Lung (tissue), 12 donors: Measurements from ENCODE around the gene PDLIM4. TPM values are rescaled to one million over a fixed set of nuclear protein-coding genes. Genes with fewer than 3 reads are reported as not detected.

Experiments used
- ATAC-seq: fragments of 200-7000 bp; cut with Tn5 transposase; one replicate; pipeline ENCODE4 v1.9.1; 2020; ENCODE audit warnings: moderate number of reproducible peaks; ENCODE audit not compliant: insufficient read depth, low FRiP score
- DNase-seq, 3 donors: peaks; one replicate each; pipeline ENCODE4 v3.0.0-alpha.2; 2013 to 2017
- H3K27ac ChIP-seq, 2 donors: one replicate each; pipeline ENCODE4 v1.5.1; 2013; ENCODE audit warnings: mild to moderate bottlenecking in 2 of 2, moderate library complexity in 2 of 2, control low read depth in 1 of 2, inconsistent platforms in 1 of 2, low read depth in 1 of 2, low read length in 1 of 2
- H3K27me3 ChIP-seq, 3 donors: one replicate each; pipeline ENCODE4 v1.5.1; 2013; ENCODE audit warnings: low read length in 2 of 3; ENCODE audit not compliant: control insufficient read depth in 3 of 3, insufficient read depth in 3 of 3
- H3K36me3 ChIP-seq, 4 donors: one replicate each; pipeline ENCODE4 v1.5.1; 2013; ENCODE audit warnings: low read length in 4 of 4, mild to moderate bottlenecking in 1 of 4, moderate library complexity in 1 of 4; ENCODE audit not compliant: control insufficient read depth in 4 of 4, insufficient read depth in 4 of 4
- H3K4me1 ChIP-seq, 5 donors: one replicate each; pipeline ENCODE4 v1.5.1; 2013; ENCODE audit warnings: low read length in 5 of 5, mild to moderate bottlenecking in 2 of 5, moderate library complexity in 1 of 5; ENCODE audit not compliant: control insufficient read depth in 5 of 5, insufficient read depth in 5 of 5
- H3K4me3 ChIP-seq: one replicate; pipeline ENCODE4 v1.5.1; 2013; ENCODE audit warnings: mild to moderate bottlenecking, control low read depth, moderate library complexity
- H3K9ac ChIP-seq, 2 donors: one replicate each; pipeline ENCODE4 v1.5.1; 2013; ENCODE audit warnings: low read length in 2 of 2, control low read depth in 1 of 2; ENCODE audit not compliant: insufficient read depth in 1 of 2
- H3K9me3 ChIP-seq, 4 donors: one replicate each; pipeline ENCODE4 v1.5.1; 2013; ENCODE audit warnings: low read length in 3 of 4, mild to moderate bottlenecking in 1 of 4, moderate library complexity in 1 of 4; ENCODE audit not compliant: control insufficient read depth in 4 of 4, insufficient read depth in 3 of 4
- WGBS, 2 donors: extraction: QIAGEN DNeasy Blood & Tissue Kit; methylation state at CpG; one replicate each; pipeline ENCODE4 v1.1.7; 2013; 5-methylcytosine and 5-hydroxymethylcytosine counted together
- polyA plus RNA-seq, 2 donors: library from polyadenylated mRNA; stranded (reverse); fragments of 200-250 nt; gene quantifications; one replicate each; pipeline ENCODE4 v1.2.1, GENCODE V29; 2013
- total RNA-seq, 2 donors: library from RNA; depleted of rRNA in 1 of 2; stranded (reverse); fragments of >200 nt in 1 of 2; gene quantifications; one replicate each; pipeline ENCODE4 v1.2.1, GENCODE V29; 2014 to 2021
- TF ChIP-seq, protein P1 (sequence below): IDR thresholded peaks from 2 replicates; pipeline ENCODE4 v1.5.1; 2012; ENCODE audit warnings: mild to moderate bottlenecking; ENCODE audit errors: control extremely low read depth, extremely low read depth
- donor health status: control.
- donor health status: control.
- donor health status: Bipolar disorder and iron deficiency.
- donor health status: healthy.
- donor health status: DM: yes; HTN: yes; CAD: no.

Gene PDLIM4
- total and polyA plus RNA-seq, 4 donors, result 7.3 to 13.8 (median 9.6) TPM

DNA sequence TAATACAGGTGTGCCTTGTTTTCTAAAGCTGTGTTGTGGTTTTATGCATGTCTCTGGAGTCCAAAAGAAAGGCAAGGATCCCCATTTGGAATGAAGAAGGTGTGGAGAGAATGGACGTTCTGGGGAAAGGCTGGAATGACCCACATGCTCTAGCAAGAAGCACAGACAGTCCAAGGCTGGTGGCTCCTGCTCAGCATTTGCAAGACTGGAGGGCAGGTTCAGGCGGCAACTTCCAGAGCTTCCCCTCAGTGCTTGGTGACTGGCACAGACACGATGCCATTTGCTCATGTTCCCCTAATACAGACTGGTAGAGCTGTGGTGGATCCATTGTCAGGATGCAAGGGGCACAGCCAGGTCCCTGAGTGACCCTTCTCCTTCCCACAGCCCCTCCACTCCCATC is 44.9 kb downstream of the PDLIM4 start:
- peaks cover 0 to 7% (median 0%) of the 10 kb centered on the region in 4 donors for H3K9me3 ChIP-seq
- no peaks in the 10 kb centered on the region for H3K36me3 ChIP-seq
- DNase-seq (no peak), ATAC-seq (no peak)
- H3K4me1 ChIP-seq, result peaks cover 0 to 4% (median 0%) of the 10 kb centered on the region in 5 donors
- WGBS, 2 donors, result 78 to 82% methylated on average over 3 of the region's 3 CpGs
- no peak overlapping the region for H3K4me3 ChIP-seq
- no peaks in the 10 kb centered on the region for H3K27me3 ChIP-seq
- TF ChIP-seq, protein P1, sequence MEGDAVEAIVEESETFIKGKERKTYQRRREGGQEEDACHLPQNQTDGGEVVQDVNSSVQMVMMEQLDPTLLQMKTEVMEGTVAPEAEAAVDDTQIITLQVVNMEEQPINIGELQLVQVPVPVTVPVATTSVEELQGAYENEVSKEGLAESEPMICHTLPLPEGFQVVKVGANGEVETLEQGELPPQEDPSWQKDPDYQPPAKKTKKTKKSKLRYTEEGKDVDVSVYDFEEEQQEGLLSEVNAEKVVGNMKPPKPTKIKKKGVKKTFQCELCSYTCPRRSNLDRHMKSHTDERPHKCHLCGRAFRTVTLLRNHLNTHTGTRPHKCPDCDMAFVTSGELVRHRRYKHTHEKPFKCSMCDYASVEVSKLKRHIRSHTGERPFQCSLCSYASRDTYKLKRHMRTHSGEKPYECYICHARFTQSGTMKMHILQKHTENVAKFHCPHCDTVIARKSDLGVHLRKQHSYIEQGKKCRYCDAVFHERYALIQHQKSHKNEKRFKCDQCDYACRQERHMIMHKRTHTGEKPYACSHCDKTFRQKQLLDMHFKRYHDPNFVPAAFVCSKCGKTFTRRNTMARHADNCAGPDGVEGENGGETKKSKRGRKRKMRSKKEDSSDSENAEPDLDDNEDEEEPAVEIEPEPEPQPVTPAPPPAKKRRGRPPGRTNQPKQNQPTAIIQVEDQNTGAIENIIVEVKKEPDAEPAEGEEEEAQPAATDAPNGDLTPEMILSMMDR, result no peak
- no peak overlapping the region for H3K9ac ChIP-seq
- no peak overlapping the region for H3K27ac ChIP-seq

DNA sequence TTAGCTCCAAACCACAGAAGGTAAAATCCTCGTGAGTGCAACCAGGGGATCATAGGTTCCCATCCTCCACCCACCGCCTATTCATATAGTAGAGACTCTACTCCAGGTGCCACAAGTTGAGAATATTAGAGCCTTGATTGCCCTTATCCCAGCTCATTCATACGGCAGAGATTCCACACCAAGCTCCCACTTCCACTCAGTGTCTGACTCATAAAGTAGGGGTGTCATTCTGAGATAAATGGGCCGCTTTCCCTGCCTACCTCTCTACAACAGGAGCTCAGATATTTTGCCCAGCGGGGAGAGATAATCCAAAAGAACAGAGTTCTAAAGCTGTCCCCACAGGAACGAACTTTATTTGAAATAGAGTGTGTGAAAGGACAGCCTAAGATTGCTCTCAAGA is 46.1 kb downstream of the PDLIM4 start:
- 92 to 95% methylated on average over 6 of the region's 6 CpGs for WGBS, 2 donors
- peaks cover 0 to 4% (median 0%) of the 10 kb centered on the region in 5 donors for H3K4me1 ChIP-seq
- no peaks in the 10 kb centered on the region for H3K36me3 ChIP-seq
- H3K27ac ChIP-seq, result no peak overlapping the region
- no peaks in the 10 kb centered on the region for H3K27me3 ChIP-seq
- H3K9me3 ChIP-seq, result peaks cover 0 to 7% (median 0%) of the 10 kb centered on the region in 4 donors
- H3K9ac ChIP-seq, result no peak overlapping the region
- DNase-seq, result no peak
- TF ChIP-seq, protein P1, result no peak
- no peak for ATAC-seq
- H3K4me3 ChIP-seq, result no peak overlapping the region

DNA sequence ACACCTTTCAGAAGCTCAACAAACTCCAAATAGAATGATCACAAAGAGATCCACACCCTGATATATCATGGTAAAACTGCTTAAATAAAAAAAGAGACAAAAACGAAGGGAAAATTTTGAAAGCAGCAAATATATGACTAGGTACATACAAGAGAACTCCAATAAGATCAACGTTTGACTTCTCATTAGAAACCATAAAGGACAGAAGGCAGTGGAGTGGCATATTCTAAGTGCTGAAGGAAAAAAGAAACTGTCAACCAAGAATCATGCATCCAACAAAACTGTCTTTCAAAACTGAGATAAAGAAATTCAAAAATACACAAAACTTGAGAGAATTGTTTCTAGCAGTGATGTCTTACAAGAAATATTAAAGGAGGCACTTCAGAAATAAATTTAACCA is 47.9 kb downstream of the PDLIM4 start:
- ATAC-seq, result no peak
- Histone ChIP-seq H3K27ac (no peak overlapping the region), H3K4me3 (no peak overlapping the region), H3K27me3 (no peaks in the 10 kb centered on the region), H3K36me3 (no peaks in the 10 kb centered on the region), H3K9ac (no peak overlapping the region), H3K4me1 (peaks cover 0 to 4% (median 3%) of the 10 kb centered on the region in 5 donors), H3K9me3 (peaks cover 0 to 7% (median 0%) of the 10 kb centered on the region in 4 donors)
- no peak for DNase-seq
- WGBS, 2 donors, result 86 to 92% methylated on average over 2 of the region's 2 CpGs
- TF ChIP-seq, protein P1, result no peak

DNA sequence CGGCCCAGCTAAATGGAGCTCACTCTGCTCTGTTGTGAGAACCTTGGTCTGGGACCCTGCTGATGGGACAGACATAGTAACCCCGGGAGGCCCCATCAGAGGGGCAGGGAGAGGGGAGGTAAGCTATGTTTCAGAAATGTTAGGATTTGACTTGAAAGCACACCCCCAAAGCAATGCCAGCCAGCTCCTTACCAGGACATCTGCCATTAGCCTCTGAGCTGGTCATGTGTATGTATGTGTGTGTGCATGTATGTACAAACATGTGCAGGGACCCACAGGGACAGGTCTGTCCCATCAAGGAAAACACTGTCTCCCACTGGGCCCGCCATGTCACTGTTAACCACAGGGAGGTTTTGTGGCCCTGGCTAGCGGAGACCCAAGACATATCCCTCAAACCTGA is 51.2 kb downstream of the PDLIM4 start:
- DNase-seq, result no peak
- Histone ChIP-seq H3K4me3 (no peak overlapping the region), H3K9me3 (peaks cover 0 to 7% (median 0%) of the 10 kb centered on the region in 4 donors), H3K4me1 (peaks cover 0 to 4% (median 0%) of the 10 kb centered on the region in 5 donors), H3K27ac (no peak overlapping the region), H3K27me3 (no peaks in the 10 kb centered on the region), H3K9ac (no peak overlapping the region), H3K36me3 (peaks cover 0 to 3% (median 0%) of the 10 kb centered on the region in 4 donors)
- TF ChIP-seq, protein P1, result no peak
- WGBS, 2 donors, result 88 to 96% methylated on average over 4 of the region's 4 CpGs
- ATAC-seq, result no peak
